GM18502 (cell line): ENCODE results near the gene EFCAB13.
"Not testable (repeated sequence)": the region's sequence is repeated elsewhere in the genome, so short reads cannot be mapped to it uniquely, and the experiment has no call there.

ENCODE experiments used
- ATAC-seq: cut with Tn5 transposase; IDR thresholded peaks from one replicate; pipeline ENCODE4 v1.9.1; 2021; ENCODE audit warnings: mild to moderate bottlenecking; ENCODE audit not compliant: unreplicated experiment, poor library complexity

EFCAB13 gene

GRCh38 chr17:47413872-47414271, 90.1 kb downstream of the EFCAB13 start:
- ATAC-seq = no peak

- ATAC-seq = no peak
Observed at GRCh38 chr17:47414612-47415011, 90.9 kb downstream of the EFCAB13 start.

GRCh38 chr17:47423406-47424295, 99.9 kb downstream of the EFCAB13 start:
- ATAC-seq = no peak

GRCh38 chr17:47425233-47425632, 101.5 kb downstream of the EFCAB13 start:
- ATAC-seq = not testable (repeated sequence)

GRCh38 chr17:47425887-47426635, 102.3 kb downstream of the EFCAB13 start:
- ATAC-seq = not testable (repeated sequence)

GRCh38 chr17:47427985-47428384, 104.2 kb downstream of the EFCAB13 start:
- ATAC-seq = no peak

GRCh38 chr17:47432240-47432639, 108.5 kb downstream of the EFCAB13 start:
- not testable (repeated sequence) for ATAC-seq

- no peak for ATAC-seq
Observed at GRCh38 chr17:47465165-47465564, 141.4 kb downstream of the EFCAB13 start.

GRCh38 chr17:47466976-47467375, 143.2 kb downstream of the EFCAB13 start:
- not testable (repeated sequence) for ATAC-seq

GRCh38 chr17:47470836-47471235, 147.1 kb downstream of the EFCAB13 start:
- no peak for ATAC-seq

GRCh38 chr17:47472073-47472472, 148.3 kb downstream of the EFCAB13 start:
- ATAC-seq = not testable (repeated sequence)
